Panc1 (cell line): ENCODE data around the gene IDE. TPM values are rescaled to one million over a fixed set of nuclear protein-coding genes. Genes with fewer than 3 reads are reported as not detected.
A peak's percentile ranks its signal among the peaks of the same experiment; 100 is the strongest.
"Not testable (repeated sequence)": the region's sequence is repeated elsewhere in the genome, so short reads cannot be mapped to it uniquely, and the experiment has no call there.

Experiments
- ATAC-seq: fragments of 200-7000 bp; cut with Tn5 transposase; 2 replicates; pipeline ENCODE4 v1.9.1; 2020; ENCODE audit warnings: mild to moderate bottlenecking, moderate library complexity
- BruUV-seq: library from RNA; stranded (reverse); fragments of 400-500 nt; replicated peaks from 2 replicates; lab custom pipeline; 2021; lab: Mats Ljungman, UMichigan
- CTCF ChIA-PET: fragments of 300-600 bp; sonication (Branson Sonifier 250); formaldehyde crosslinking; loops from one replicate; lab custom pipeline; 2022; ENCODE audit warnings: antibody characterized with exemption; lab: Charles Lee
- POLR2A ChIA-PET: fragments of 300-600 bp; sonication (Branson Sonifier 250); formaldehyde crosslinking; loops from one replicate; lab custom pipeline; 2022; ENCODE audit warnings: antibody characterized with exemption; lab: Charles Lee
- DNase-seq: peaks from one replicate; pipeline ENCODE4 v3.0.0-alpha.2; 2010; ENCODE audit warnings: low read depth, low spot score
- H3K27ac ChIP-seq: 2 replicates; pipeline ENCODE4 v1.5.1; 2011; ENCODE audit warnings: mild to moderate bottlenecking, low read length, inconsistent platforms
- H3K27me3 ChIP-seq: fragments of 200-500 bp; sonication (Bioruptor generic); 2 replicates; pipeline ENCODE4 v1.6.0; 2014; ENCODE audit warnings: low read length, inconsistent platforms; ENCODE audit not compliant: control insufficient read depth, insufficient read depth
- H3K36me3 ChIP-seq: fragments of 200-500 bp; sonication (Bioruptor generic); 2 replicates; pipeline ENCODE4 v1.5.1; 2014; ENCODE audit warnings: inconsistent platforms, mild to moderate bottlenecking, low read length, moderate library complexity; ENCODE audit not compliant: control insufficient read depth, insufficient read depth
- H3K4me1 ChIP-seq: 2 replicates; pipeline ENCODE4 v1.5.1; 2011; ENCODE audit warnings: inconsistent platforms, mild to moderate bottlenecking, low read length, moderate library complexity; ENCODE audit not compliant: control insufficient read depth, insufficient read depth
- H3K4me3 ChIP-seq, 2 experiments: 2 replicates each; pipeline ENCODE4 v1.5.1; 2011 to 2012; ENCODE audit warnings: low read depth in 2 of 2, low read length in 2 of 2, mild to moderate bottlenecking in 2 of 2, inconsistent platforms in 1 of 2, moderate library complexity in 1 of 2
- H3K9me3 ChIP-seq: fragments of 200-500 bp; sonication (Bioruptor generic); 2 replicates; pipeline ENCODE4 v1.5.1; 2014; ENCODE audit warnings: low read depth, mild to moderate bottlenecking, inconsistent platforms, low read length, moderate library complexity; ENCODE audit not compliant: control insufficient read depth, insufficient read depth
- POLR2AphosphoS5 ChIP-seq: IDR thresholded peaks from 2 replicates; pipeline ENCODE4 v1.6.1; 2012; ENCODE audit warnings: mild to moderate bottlenecking, low read depth, low read length, moderate library complexity
- REST ChIP-seq, 2 experiments: IDR thresholded peaks; 2 replicates each; pipeline ENCODE4 v1.6.1; 2011 to 2012; ENCODE audit warnings: low read depth in 2 of 2, control low read depth in 1 of 2, low read length in 1 of 2, mild to moderate bottlenecking in 1 of 2, moderate library complexity in 1 of 2; ENCODE audit not compliant: insufficient read depth in 1 of 2
- SIN3A ChIP-seq: IDR thresholded peaks from 2 replicates; pipeline ENCODE4 v1.6.1; 2012; ENCODE audit warnings: low read depth, mild to moderate bottlenecking, low read length, moderate library complexity, borderline replicate concordance; ENCODE audit not compliant: insufficient read depth
- TCF7L2 ChIP-seq: IDR thresholded peaks from 2 replicates; pipeline ENCODE4 v1.6.1; 2011; ENCODE audit warnings: mild to moderate bottlenecking, low read depth, low read length, inconsistent platforms
- in situ Hi-C: cut with HindIII; loops from 2 replicates; pipeline ENCODE4 v1.10.0; 2016; ENCODE audit warnings: low sequenced_read_pairs, low pct_unique_long_range_greater_than_20kb
- intact Hi-C: fragments of 100-400 bp; cut with micrococcal nuclease; formaldehyde crosslinking; loops from one replicate; pipeline ENCODE4 v1.10.0; 2022; ENCODE audit not compliant: unreplicated experiment
- total RNA-seq: library from RNA; stranded (reverse); gene quantifications from one replicate; pipeline ENCODE4 v1.2.1, GENCODE V29; 2021; ENCODE audit not compliant: unreplicated experiment
- TF ChIP-seq, protein P1 (sequence below): fragments of 450-650 bp; IDR thresholded peaks from 2 replicates; pipeline ENCODE4 v1.5.1; 2017; ENCODE audit warnings: mild to moderate bottlenecking

The IDE gene
- total RNA-seq, 1 experiment from 2014 or later: 79.0 TPM

- no peak overlapping the region for H3K4me3 ChIP-seq
- no peaks in the 10 kb centered on the region for H3K9me3 ChIP-seq
- ATAC-seq (peak; percentile 17; the same call in 1 of the 2 replicates), DNase-seq (no peak)
- H3K36me3 ChIP-seq: no peaks in the 10 kb centered on the region
- in situ Hi-C loops: no loop called here
- TF ChIP-seq REST (IDR thresholded peaks at IDR 0.05; ENCODE audit: insufficient read depth in 1 of 2, low read depth in 2 of 2, low read length in 1 of 2) (no peak), SIN3A (no peak), TCF7L2 (no peak), POLR2AphosphoS5 (no peak)
- TF ChIP-seq, protein P1, sequence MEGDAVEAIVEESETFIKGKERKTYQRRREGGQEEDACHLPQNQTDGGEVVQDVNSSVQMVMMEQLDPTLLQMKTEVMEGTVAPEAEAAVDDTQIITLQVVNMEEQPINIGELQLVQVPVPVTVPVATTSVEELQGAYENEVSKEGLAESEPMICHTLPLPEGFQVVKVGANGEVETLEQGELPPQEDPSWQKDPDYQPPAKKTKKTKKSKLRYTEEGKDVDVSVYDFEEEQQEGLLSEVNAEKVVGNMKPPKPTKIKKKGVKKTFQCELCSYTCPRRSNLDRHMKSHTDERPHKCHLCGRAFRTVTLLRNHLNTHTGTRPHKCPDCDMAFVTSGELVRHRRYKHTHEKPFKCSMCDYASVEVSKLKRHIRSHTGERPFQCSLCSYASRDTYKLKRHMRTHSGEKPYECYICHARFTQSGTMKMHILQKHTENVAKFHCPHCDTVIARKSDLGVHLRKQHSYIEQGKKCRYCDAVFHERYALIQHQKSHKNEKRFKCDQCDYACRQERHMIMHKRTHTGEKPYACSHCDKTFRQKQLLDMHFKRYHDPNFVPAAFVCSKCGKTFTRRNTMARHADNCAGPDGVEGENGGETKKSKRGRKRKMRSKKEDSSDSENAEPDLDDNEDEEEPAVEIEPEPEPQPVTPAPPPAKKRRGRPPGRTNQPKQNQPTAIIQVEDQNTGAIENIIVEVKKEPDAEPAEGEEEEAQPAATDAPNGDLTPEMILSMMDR: no peak
- intact Hi-C loops: no loop called here
- H3K27ac ChIP-seq: 0 out of 2 replicates have a peak overlapping the region, but pooled peaks have one; percentile 29
- BruUV-seq: no TSS peak
- H3K4me1 ChIP-seq: peaks cover 5% of the 10 kb centered on the region; the same call in 1 of the 2 replicates
- no peaks in the 10 kb centered on the region for H3K27me3 ChIP-seq
- CTCF ChIA-PET: no interaction called here
- POLR2A ChIA-PET: interaction anchor here (0.6 kb wide), 1 partner anchor 40 kb away, joined by 6 read pairs; no protein-coding TSS in a partner anchor
These were observed 169.1 kb downstream of the IDE start for GRCh38 chr10:92404612-92405418.

DNA sequence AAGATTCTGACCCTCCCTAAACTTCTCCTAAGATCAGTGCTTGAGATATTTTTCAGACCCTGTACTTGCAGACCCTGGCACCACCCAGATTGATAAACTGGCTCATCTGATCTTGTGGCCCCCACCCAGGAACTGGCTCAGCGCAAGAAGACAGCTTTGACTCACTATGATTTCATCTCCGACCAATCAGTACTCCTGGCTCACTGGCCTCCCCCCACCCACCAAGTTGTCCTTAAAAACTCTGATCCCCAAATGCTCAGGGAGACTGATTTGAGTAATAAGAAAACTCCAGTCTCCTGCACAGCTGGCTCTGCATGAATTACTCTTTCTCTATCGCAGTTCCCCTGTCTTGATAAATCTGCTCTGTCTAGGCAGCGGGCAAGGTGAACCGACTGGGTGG, 171.7 kb downstream of the IDE start:
- CTCF ChIA-PET: interaction anchor here (0.5 to 1.2 kb wide), 2 partner anchors 9 to 105 kb away, joined by 3 to 10 read pairs; no protein-coding TSS in a partner anchor
- H3K4me3 ChIP-seq, H3K36me3 ChIP-seq, H3K9me3 ChIP-seq, H3K27me3 ChIP-seq, ATAC-seq, in situ Hi-C loops, intact Hi-C loops, DNase-seq, BruUV-seq, H3K27ac ChIP-seq, H3K4me1 ChIP-seq: not testable (repeated sequence)
- POLR2A ChIA-PET: interaction anchor here (0.8 kb wide), 1 partner anchor 295 kb away, joined by 4 read pairs; no protein-coding TSS in a partner anchor

Other genes starting within 250 kb of the IDE start
- 47.8 TPM for gene KIF11, start 19.0 kb upstream of the IDE start, total RNA-seq
- gene HHEX, start 115.9 kb upstream of the IDE start, total RNA-seq: 10.1 TPM